OCI-LY7 (cell line): ENCODE data around the gene ESPNL. TPM values are rescaled to one million over a fixed set of nuclear protein-coding genes. Genes with fewer than 3 reads are reported as not detected.

ENCODE experiments used
- BruUV-seq: library from RNA; stranded (reverse); fragments of 400-500 nt; replicated peaks from 2 replicates; lab custom pipeline; 2021; lab: Mats Ljungman, UMichigan
- CTCF ChIA-PET: fragments of 300-600 bp; sonication (Branson Sonifier 250); formaldehyde crosslinking; loops from one replicate; lab custom pipeline; 2022; ENCODE audit warnings: antibody characterized with exemption; ENCODE audit not compliant: unreplicated experiment; lab: Charles Lee
- POLR2A ChIA-PET: fragments of 300-600 bp; sonication (Branson Sonifier 250); formaldehyde crosslinking; loops from one replicate; lab custom pipeline; 2022; ENCODE audit warnings: antibody characterized with exemption; lab: Charles Lee
- DNase-seq: peaks from one replicate; pipeline ENCODE4 v3.0.0-alpha.2; 2015; ENCODE audit warnings: low spot score
- H2AFZ ChIP-seq: fragments of 200-600 bp; sonication (generic), shearing (Covaris generic); 2 replicates; pipeline ENCODE4 v1.6.1; 2014; ENCODE audit warnings: mild to moderate bottlenecking, antibody characterized with exemption, low read length, moderate library complexity
- H3K27ac ChIP-seq: fragments of 200-600 bp; sonication (generic); 2 replicates; pipeline ENCODE4 v1.5.1; 2014; ENCODE audit warnings: mixed run types, low read depth, mild to moderate bottlenecking, moderate library complexity, low read length, inconsistent platforms; ENCODE audit not compliant: poor library complexity, severe bottlenecking
- H3K36me3 ChIP-seq: fragments of 200-600 bp; sonication (generic); 2 replicates; pipeline ENCODE4 v1.6.1; 2014; ENCODE audit warnings: mild to moderate bottlenecking, antibody characterized with exemption, low read length, moderate library complexity, mixed read lengths; ENCODE audit not compliant: insufficient read depth
- H3K4me1 ChIP-seq: fragments of 200-600 bp; sonication (generic); 2 replicates; pipeline ENCODE4 v1.5.1; 2014; ENCODE audit warnings: mild to moderate bottlenecking, low read length; ENCODE audit not compliant: insufficient read depth, poor library complexity, severe bottlenecking
- H3K4me2 ChIP-seq: fragments of 200-600 bp; sonication (generic); 2 replicates; pipeline ENCODE4 v1.6.1; 2014; ENCODE audit warnings: mild to moderate bottlenecking, low read length
- H3K4me3 ChIP-seq: fragments of 200-600 bp; sonication (generic); 2 replicates; pipeline ENCODE4 v1.5.1; 2014; ENCODE audit warnings: mild to moderate bottlenecking, low read depth, low read length; ENCODE audit not compliant: poor library complexity, severe bottlenecking
- H3K79me2 ChIP-seq: fragments of 200-600 bp; sonication (generic); 2 replicates; pipeline ENCODE4 v1.6.1; 2016; ENCODE audit warnings: low read depth, mild to moderate bottlenecking, low read length, moderate library complexity, mixed read lengths; ENCODE audit not compliant: insufficient read depth
- H3K9me2 ChIP-seq: fragments of 200-600 bp; sonication (generic); 2 replicates; pipeline ENCODE4 v1.6.1; 2016; ENCODE audit warnings: mild to moderate bottlenecking, low read length, mixed read lengths; ENCODE audit not compliant: insufficient read depth
- H3K9me3 ChIP-seq: fragments of 200-600 bp; sonication (generic); 2 replicates; pipeline ENCODE4 v1.6.1; 2014; ENCODE audit warnings: mild to moderate bottlenecking, mixed run types, low read length, mixed read lengths
- H4K20me1 ChIP-seq: fragments of 200-600 bp; sonication (generic); 2 replicates; pipeline ENCODE4 v1.6.1; 2014; ENCODE audit warnings: mild to moderate bottlenecking, antibody characterized with exemption, low read length, moderate library complexity, mixed read lengths; ENCODE audit not compliant: insufficient read depth
- EZH2phosphoT487 ChIP-seq: fragments of 200-600 bp; sonication (generic); IDR thresholded peaks from 2 replicates; pipeline ENCODE4 v1.6.1; 2018; ENCODE audit warnings: low read depth, borderline replicate concordance, mild to moderate bottlenecking, mixed run types, antibody characterized with exemption, low read length, moderate library complexity, mixed read lengths
- intact Hi-C: fragments of 100-400 bp; cut with micrococcal nuclease; formaldehyde crosslinking; loops from one replicate; pipeline ENCODE4 v1.10.0; 2022; ENCODE audit not compliant: unreplicated experiment
- total RNA-seq, 2 experiments: library from RNA; depleted of rRNA in 1 of 2; stranded (reverse); fragments of >200 nt in 1 of 2; shearing (Covaris generic) in 1 of 2; gene quantifications; 2 replicates each; pipeline ENCODE4 v1.2.3, GENCODE V29; 2014 to 2022
- TF ChIP-seq, protein P1 (sequence below): fragments of 200-600 bp; sonication (generic); conservative IDR thresholded peaks from 2 replicates; pipeline ENCODE4 v1.5.1; 2014; ENCODE audit warnings: mild to moderate bottlenecking, antibody characterized with exemption, low read length, moderate library complexity, mixed read lengths

The ESPNL gene
- total RNA-seq, 2 experiments from 2014 or later, result 5.0 to 7.7 TPM

- Histone ChIP-seq H3K4me1 (peaks cover 10% of the 10 kb centered on the region), H3K36me3 (peaks cover 5% of the 10 kb centered on the region; the same call in 1 of the 2 replicates), H3K4me3 (no peak overlapping the region), H3K4me2 (no peak overlapping the region), H4K20me1 (no peaks in the 10 kb centered on the region), H3K9me3 (no peaks in the 10 kb centered on the region), H3K27ac (no peak overlapping the region), H3K9me2 (no peaks in the 10 kb centered on the region), H3K79me2 (no peaks in the 10 kb centered on the region), H2AFZ (no peak overlapping the region)
- TF ChIP-seq, protein P1, sequence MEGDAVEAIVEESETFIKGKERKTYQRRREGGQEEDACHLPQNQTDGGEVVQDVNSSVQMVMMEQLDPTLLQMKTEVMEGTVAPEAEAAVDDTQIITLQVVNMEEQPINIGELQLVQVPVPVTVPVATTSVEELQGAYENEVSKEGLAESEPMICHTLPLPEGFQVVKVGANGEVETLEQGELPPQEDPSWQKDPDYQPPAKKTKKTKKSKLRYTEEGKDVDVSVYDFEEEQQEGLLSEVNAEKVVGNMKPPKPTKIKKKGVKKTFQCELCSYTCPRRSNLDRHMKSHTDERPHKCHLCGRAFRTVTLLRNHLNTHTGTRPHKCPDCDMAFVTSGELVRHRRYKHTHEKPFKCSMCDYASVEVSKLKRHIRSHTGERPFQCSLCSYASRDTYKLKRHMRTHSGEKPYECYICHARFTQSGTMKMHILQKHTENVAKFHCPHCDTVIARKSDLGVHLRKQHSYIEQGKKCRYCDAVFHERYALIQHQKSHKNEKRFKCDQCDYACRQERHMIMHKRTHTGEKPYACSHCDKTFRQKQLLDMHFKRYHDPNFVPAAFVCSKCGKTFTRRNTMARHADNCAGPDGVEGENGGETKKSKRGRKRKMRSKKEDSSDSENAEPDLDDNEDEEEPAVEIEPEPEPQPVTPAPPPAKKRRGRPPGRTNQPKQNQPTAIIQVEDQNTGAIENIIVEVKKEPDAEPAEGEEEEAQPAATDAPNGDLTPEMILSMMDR, result no peak
- no peak for TF ChIP-seq EZH2phosphoT487
- BruUV-seq, result no TSS peak
- ChIA-PET CTCF (no interaction called here), POLR2A (interaction anchor here (0.7 kb wide), 1 partner anchor 8 kb away, joined by 4 read pairs; no protein-coding TSS in a partner anchor)
- DNase-seq, result no peak
- intact Hi-C loops, result no loop called here
Observed at GRCh38 chr2:238090887-238091286, 9.3 kb upstream of the ESPNL start.

DNA sequence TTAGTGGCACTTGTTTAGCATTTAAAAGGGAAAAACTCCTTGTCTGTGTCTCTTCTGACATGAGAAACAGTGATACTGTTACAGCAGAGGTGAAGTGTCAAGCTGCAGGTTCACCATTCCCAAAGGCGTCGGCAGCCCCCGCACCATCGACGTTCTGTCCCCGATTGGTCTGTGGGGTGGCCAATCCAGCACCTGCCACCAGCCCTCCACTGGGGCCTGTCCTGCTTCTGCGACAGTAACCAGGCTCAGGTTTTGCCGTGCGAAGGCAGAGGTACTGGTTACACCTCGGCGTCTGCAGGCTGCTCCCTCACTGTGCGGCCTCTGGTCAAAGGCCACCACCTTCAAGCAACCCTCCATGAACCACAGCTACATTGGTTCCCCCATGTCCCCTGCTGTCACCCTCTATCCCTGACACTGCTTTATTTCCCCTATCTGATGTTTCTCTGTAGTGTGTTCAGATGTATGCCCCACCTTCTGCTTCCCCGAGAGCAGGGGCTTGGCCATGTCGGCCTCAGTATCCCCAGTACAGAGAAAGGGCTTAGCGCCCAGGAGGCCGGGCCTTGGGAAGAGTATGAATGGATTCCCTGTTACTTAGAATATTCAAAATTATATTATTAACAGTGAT, 8.6 kb upstream of the ESPNL start:
- Histone ChIP-seq H4K20me1 (no peaks in the 10 kb centered on the region), H3K4me2 (no peak overlapping the region), H3K4me1 (peaks cover 10% of the 10 kb centered on the region), H3K9me2 (no peaks in the 10 kb centered on the region), H3K36me3 (no peaks in the 10 kb centered on the region), H3K4me3 (no peak overlapping the region), H3K27ac (no peak overlapping the region), H3K79me2 (no peaks in the 10 kb centered on the region), H3K9me3 (no peaks in the 10 kb centered on the region), H2AFZ (no peak overlapping the region)
- intact Hi-C loops, result no loop called here
- TF ChIP-seq, protein P1, result no peak
- no peak for TF ChIP-seq EZH2phosphoT487
- CTCF ChIA-PET, result no interaction called here
- no peak for DNase-seq
- no TSS peak for BruUV-seq
- POLR2A ChIA-PET, result no interaction called here

- H3K4me2 ChIP-seq, result no peak overlapping the region
- H3K4me3 ChIP-seq, result no peak overlapping the region
- H3K79me2 ChIP-seq, result no peaks in the 10 kb centered on the region
- TF ChIP-seq, protein P1, result no peak
- no peak for TF ChIP-seq EZH2phosphoT487
- POLR2A ChIA-PET, result no interaction called here
- H4K20me1 ChIP-seq, result no peaks in the 10 kb centered on the region
- DNase-seq, result no peak
- CTCF ChIA-PET, result no interaction called here
- H3K4me1 ChIP-seq, result peaks cover 1% of the 10 kb centered on the region
- no peak overlapping the region for H2AFZ ChIP-seq
- intact Hi-C loops, result no loop called here
- no peaks in the 10 kb centered on the region for H3K36me3 ChIP-seq
- no peak overlapping the region for H3K27ac ChIP-seq
- H3K9me3 ChIP-seq, result no peaks in the 10 kb centered on the region
- BruUV-seq, result no TSS peak
- no peaks in the 10 kb centered on the region for H3K9me2 ChIP-seq
Observed at GRCh38 chr2:238092486-238093035, 7.6 kb upstream of the ESPNL start.
